ENCODE data around the gene INSM2. TPM values are rescaled to one million over a fixed set of nuclear protein-coding genes. Genes with fewer than 3 reads are reported as not detected.

The INSM2 gene
- total and polyA plus RNA-seq, 4 donors = under 0.01 TPM; not detected in 3

DNA sequence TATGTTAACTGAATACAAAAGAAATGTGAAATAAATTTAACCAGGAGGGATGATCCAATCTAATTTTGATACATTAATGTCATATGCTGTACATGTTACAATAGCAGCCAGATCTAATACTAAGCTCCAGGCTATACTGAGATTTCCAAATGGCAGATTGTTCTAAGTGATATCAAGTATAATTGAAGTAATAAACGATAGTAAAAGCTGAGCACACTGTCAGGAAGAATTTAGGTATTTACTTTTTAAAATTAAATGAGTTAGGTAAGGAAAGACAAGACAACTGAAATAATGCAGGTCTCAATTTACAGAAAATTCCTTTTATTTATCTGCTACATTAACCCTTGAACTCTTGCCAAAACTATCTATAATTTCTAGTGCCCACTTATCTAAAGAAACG, 39.9 kb downstream of the INSM2 start (continued):
- no peak for TF ChIP-seq JUND (IDR thresholded peaks at IDR 0.05)
- TF ChIP-seq, protein P1, sequence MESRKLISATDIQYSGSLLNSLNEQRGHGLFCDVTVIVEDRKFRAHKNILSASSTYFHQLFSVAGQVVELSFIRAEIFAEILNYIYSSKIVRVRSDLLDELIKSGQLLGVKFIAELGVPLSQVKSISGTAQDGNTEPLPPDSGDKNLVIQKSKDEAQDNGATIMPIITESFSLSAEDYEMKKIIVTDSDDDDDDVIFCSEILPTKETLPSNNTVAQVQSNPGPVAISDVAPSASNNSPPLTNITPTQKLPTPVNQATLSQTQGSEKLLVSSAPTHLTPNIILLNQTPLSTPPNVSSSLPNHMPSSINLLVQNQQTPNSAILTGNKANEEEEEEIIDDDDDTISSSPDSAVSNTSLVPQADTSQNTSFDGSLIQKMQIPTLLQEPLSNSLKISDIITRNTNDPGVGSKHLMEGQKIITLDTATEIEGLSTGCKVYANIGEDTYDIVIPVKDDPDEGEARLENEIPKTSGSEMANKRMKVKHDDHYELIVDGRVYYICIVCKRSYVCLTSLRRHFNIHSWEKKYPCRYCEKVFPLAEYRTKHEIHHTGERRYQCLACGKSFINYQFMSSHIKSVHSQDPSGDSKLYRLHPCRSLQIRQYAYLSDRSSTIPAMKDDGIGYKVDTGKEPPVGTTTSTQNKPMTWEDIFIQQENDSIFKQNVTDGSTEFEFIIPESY (IDR thresholded peaks at IDR 0.05) = no peak

DNA sequence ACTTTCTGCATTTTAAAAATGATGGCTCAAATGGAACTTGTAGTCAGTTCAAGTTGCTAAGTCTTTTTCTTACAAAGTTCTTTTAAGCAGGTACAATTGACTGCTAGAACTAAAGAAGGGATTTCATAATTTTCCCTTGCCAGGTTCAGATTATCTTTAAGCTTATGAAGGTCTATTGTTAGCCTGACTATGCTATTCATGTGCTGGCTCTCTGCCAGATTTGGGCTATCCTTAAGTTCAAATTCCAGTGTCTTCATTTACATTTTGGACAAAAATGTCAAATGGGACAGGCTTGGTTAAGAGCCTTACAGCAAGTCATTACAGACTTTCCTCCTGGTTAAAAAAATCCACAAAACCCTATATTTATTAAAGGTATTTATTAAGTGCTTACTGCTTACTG, 42.3 kb downstream of the INSM2 start:
- Histone ChIP-seq H3K9ac (ENCODE audit: low read depth in 1 of 2, low read length in 2 of 2) (no peak overlapping the region), H3K27ac (ENCODE audit: low read depth in 1 of 2, low read length in 2 of 2) (no peak overlapping the region), H3K36me3 (ENCODE audit: control insufficient read depth in 4 of 4, insufficient read depth in 3 of 4, low read depth in 1 of 4, low read length in 3 of 4) (no peaks in the 10 kb centered on the region), H3K27me3 (ENCODE audit: control insufficient read depth in 4 of 4, insufficient read depth in 4 of 4, low read length in 3 of 4) (no peaks in the 10 kb centered on the region), H3K4me1 (ENCODE audit: control insufficient read depth in 4 of 4, insufficient read depth in 4 of 4, low read length in 3 of 4) (no peaks in the 10 kb centered on the region), H3K9me3 (ENCODE audit: control insufficient read depth in 4 of 4, low read length in 3 of 4) (no peaks in the 10 kb centered on the region), H3K4me3 (ENCODE audit: low read depth in 1 of 3, low read length in 3 of 3) (no peak overlapping the region)
- no peak for DNase-seq (ENCODE audit: low spot score)
- TF ChIP-seq, protein P2, sequence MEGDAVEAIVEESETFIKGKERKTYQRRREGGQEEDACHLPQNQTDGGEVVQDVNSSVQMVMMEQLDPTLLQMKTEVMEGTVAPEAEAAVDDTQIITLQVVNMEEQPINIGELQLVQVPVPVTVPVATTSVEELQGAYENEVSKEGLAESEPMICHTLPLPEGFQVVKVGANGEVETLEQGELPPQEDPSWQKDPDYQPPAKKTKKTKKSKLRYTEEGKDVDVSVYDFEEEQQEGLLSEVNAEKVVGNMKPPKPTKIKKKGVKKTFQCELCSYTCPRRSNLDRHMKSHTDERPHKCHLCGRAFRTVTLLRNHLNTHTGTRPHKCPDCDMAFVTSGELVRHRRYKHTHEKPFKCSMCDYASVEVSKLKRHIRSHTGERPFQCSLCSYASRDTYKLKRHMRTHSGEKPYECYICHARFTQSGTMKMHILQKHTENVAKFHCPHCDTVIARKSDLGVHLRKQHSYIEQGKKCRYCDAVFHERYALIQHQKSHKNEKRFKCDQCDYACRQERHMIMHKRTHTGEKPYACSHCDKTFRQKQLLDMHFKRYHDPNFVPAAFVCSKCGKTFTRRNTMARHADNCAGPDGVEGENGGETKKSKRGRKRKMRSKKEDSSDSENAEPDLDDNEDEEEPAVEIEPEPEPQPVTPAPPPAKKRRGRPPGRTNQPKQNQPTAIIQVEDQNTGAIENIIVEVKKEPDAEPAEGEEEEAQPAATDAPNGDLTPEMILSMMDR (IDR thresholded peaks at IDR 0.05; ENCODE audit: low read depth, low read length, missing input control) = no peak
- TF ChIP-seq, protein P1 (IDR thresholded peaks at IDR 0.05) = no peak
- TF ChIP-seq FOXA2 (IDR thresholded peaks at IDR 0.05) (no peak), TAF1 (conservative IDR thresholded peaks at IDR 0.05) (no peak), NR2F2 (IDR thresholded peaks at IDR 0.05) (no peak), EGR1 (IDR thresholded peaks at IDR 0.05; ENCODE audit: low read depth in 2 of 2) (no peak), SP1 (IDR thresholded peaks at IDR 0.05) (no peak)
- TF ChIP-seq, protein P3, sequence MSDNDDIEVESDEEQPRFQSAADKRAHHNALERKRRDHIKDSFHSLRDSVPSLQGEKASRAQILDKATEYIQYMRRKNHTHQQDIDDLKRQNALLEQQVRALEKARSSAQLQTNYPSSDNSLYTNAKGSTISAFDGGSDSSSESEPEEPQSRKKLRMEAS (IDR thresholded peaks at IDR 0.05) = no peak
- TF ChIP-seq, protein P4, sequence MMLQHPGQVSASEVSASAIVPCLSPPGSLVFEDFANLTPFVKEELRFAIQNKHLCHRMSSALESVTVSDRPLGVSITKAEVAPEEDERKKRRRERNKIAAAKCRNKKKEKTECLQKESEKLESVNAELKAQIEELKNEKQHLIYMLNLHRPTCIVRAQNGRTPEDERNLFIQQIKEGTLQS (IDR thresholded peaks at IDR 0.05) = no peak

DNA sequence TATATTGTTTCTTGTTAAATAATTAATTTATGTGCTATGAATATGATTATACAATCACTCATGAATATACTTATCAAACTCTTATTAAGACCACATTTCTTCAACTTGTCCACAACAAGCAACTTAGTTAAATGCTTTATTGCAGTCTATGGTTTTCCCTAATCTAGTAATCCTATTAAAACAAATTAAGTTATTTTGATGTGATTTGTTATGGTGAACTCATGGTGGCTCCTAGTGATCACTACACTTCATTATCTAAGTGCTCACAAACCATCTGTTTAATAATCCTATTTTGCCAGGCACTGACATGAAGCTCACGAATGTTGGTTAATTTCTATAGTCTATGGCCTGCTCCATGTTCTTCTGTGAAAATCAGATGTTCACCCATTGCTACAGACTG, 42.9 kb downstream of the INSM2 start:
- Histone ChIP-seq H3K9ac (ENCODE audit: low read depth in 1 of 2, low read length in 2 of 2) (no peak overlapping the region), H3K27ac (ENCODE audit: low read depth in 1 of 2, low read length in 2 of 2) (no peak overlapping the region), H3K4me1 (ENCODE audit: control insufficient read depth in 4 of 4, insufficient read depth in 4 of 4, low read length in 3 of 4) (no peaks in the 10 kb centered on the region), H3K27me3 (ENCODE audit: control insufficient read depth in 4 of 4, insufficient read depth in 4 of 4, low read length in 3 of 4) (no peaks in the 10 kb centered on the region), H3K4me3 (ENCODE audit: low read depth in 1 of 3, low read length in 3 of 3) (no peak overlapping the region), H3K9me3 (ENCODE audit: control insufficient read depth in 4 of 4, low read length in 3 of 4) (no peaks in the 10 kb centered on the region), H3K36me3 (ENCODE audit: control insufficient read depth in 4 of 4, insufficient read depth in 3 of 4, low read depth in 1 of 4, low read length in 3 of 4) (no peaks in the 10 kb centered on the region)
- WGBS = 100% methylated on average over 1 of the region's 1 CpG
- no peak for DNase-seq (ENCODE audit: low spot score)
- TF ChIP-seq FOXA1 (IDR thresholded peaks at IDR 0.05) (no peak), HNF4A (conservative IDR thresholded peaks at IDR 0.05) (no peak), TAF1 (conservative IDR thresholded peaks at IDR 0.05) (no peak), SP1 (IDR thresholded peaks at IDR 0.05) (no peak), RAD21 (IDR thresholded peaks at IDR 0.05) (no peak), HNF4G (IDR thresholded peaks at IDR 0.05) (no peak), NR2F2 (IDR thresholded peaks at IDR 0.05) (no peak)
- TF ChIP-seq, protein P3 (IDR thresholded peaks at IDR 0.05) = no peak
- TF ChIP-seq, protein P2 (IDR thresholded peaks at IDR 0.05; ENCODE audit: low read depth, low read length, missing input control) = no peak
- TF ChIP-seq, protein P5, sequence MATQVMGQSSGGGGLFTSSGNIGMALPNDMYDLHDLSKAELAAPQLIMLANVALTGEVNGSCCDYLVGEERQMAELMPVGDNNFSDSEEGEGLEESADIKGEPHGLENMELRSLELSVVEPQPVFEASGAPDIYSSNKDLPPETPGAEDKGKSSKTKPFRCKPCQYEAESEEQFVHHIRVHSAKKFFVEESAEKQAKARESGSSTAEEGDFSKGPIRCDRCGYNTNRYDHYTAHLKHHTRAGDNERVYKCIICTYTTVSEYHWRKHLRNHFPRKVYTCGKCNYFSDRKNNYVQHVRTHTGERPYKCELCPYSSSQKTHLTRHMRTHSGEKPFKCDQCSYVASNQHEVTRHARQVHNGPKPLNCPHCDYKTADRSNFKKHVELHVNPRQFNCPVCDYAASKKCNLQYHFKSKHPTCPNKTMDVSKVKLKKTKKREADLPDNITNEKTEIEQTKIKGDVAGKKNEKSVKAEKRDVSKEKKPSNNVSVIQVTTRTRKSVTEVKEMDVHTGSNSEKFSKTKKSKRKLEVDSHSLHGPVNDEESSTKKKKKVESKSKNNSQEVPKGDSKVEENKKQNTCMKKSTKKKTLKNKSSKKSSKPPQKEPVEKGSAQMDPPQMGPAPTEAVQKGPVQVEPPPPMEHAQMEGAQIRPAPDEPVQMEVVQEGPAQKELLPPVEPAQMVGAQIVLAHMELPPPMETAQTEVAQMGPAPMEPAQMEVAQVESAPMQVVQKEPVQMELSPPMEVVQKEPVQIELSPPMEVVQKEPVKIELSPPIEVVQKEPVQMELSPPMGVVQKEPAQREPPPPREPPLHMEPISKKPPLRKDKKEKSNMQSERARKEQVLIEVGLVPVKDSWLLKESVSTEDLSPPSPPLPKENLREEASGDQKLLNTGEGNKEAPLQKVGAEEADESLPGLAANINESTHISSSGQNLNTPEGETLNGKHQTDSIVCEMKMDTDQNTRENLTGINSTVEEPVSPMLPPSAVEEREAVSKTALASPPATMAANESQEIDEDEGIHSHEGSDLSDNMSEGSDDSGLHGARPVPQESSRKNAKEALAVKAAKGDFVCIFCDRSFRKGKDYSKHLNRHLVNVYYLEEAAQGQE (IDR thresholded peaks at IDR 0.05) = no peak
- TF ChIP-seq, protein P1 (IDR thresholded peaks at IDR 0.05) = no peak
